GM12873 (cell line): ENCODE data around the gene LUC7L3.

Source experiments
- CTCF ChIP-seq: IDR thresholded peaks from 2 replicates; pipeline ENCODE4 v1.5.1; 2012; ENCODE audit warnings: low read depth, mild to moderate bottlenecking, moderate library complexity, low read length, control low read depth; ENCODE audit not compliant: insufficient read depth; ENCODE audit errors: missing control alignments

Gene LUC7L3

GRCh38 chr17:50719924-50720794, 756 bp downstream of the LUC7L3 start:
- no peak for TF ChIP-seq CTCF

- no peak for TF ChIP-seq CTCF
Measured at GRCh38 chr17:50721194-50722010, 2.0 kb downstream of the LUC7L3 start.

GRCh38 chr17:50722746-50723145, 3.3 kb downstream of the LUC7L3 start:
- no peak for TF ChIP-seq CTCF

GRCh38 chr17:50725769-50726655, 6.6 kb downstream of the LUC7L3 start:
- no peak for TF ChIP-seq CTCF

- no peak for TF ChIP-seq CTCF
Measured at GRCh38 chr17:50728112-50728429, 8.7 kb downstream of the LUC7L3 start.

- no peak for TF ChIP-seq CTCF
Measured at GRCh38 chr17:50728881-50729765, 9.7 kb downstream of the LUC7L3 start.
